Activated naive CD8-positive, alpha-beta T cell treated with anti-CD3 and anti-CD28 coated beads, Interleukin-2, amount 10 ng/mL, durations not matched to agents 7 days and 5 days (primary cell): ENCODE data around the gene SPRYD3. TPM values are rescaled to one million over a fixed set of nuclear protein-coding genes. Genes with fewer than 3 reads are reported as not detected.

Source experiments
- ATAC-seq: fragments of 150-1000 bp; cut with Tn5 transposase; one replicate; pipeline ENCODE4 v1.10.0; 2021; ENCODE audit warnings: low read depth, moderate library complexity
- POLR2A ChIA-PET: fragments of 350-600 bp; sonication (Branson Sonifier 250); formaldehyde crosslinking; loops from one replicate; lab custom pipeline; 2021; ENCODE audit warnings: antibody characterized with exemption; lab: Charles Lee
- DNase-seq: peaks from one replicate; pipeline ENCODE4 v3.0.0; 2021
- H3K27ac Mint-ChIP-seq: one replicate; pipeline ENCODE4 v1.8.0; 2022; ENCODE audit warnings: mild to moderate bottlenecking, mixed read lengths
- H3K27me3 Mint-ChIP-seq: one replicate; pipeline ENCODE4 v1.8.0; 2022; ENCODE audit warnings: mild to moderate bottlenecking, moderate library complexity, mixed read lengths
- H3K36me3 Mint-ChIP-seq: one replicate; pipeline ENCODE4 v1.8.0; 2021; ENCODE audit warnings: mild to moderate bottlenecking, mixed read lengths
- H3K4me1 Mint-ChIP-seq: one replicate; pipeline ENCODE4 v1.8.0; 2021; ENCODE audit warnings: mixed read lengths
- H3K4me3 Mint-ChIP-seq: one replicate; pipeline ENCODE4 v1.8.0; 2022; ENCODE audit warnings: mild to moderate bottlenecking, moderate library complexity, mixed read lengths
- H3K9me3 Mint-ChIP-seq: one replicate; pipeline ENCODE4 v1.8.0; 2021; ENCODE audit warnings: mixed read lengths
- total RNA-seq, 2 experiments: library from RNA; stranded (reverse); gene quantifications; one replicate each; pipeline ENCODE4 v1.2.3, GENCODE V29; 2021

SPRYD3 gene
- total RNA-seq, 2 experiments from 2014 or later: 34.4 to 37.8 TPM

DNA sequence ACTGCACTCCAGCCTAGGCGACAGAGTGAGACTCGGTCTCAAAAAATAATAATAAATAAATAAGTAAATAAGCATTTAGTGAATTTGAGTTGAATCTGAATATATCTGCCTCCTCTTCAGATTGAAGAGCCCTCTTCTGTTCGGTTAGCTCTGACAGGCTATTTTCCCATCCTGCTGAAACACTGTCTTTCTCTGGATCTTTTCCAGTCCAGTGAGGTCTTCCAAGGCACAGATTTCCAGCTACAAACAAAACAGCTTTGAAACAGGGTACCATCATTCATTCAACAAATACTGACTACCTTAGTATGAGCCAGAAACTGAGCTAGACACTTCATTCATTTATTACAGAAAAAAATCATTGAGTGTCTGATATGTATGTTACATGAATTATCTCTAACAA lies 7.2 kb upstream of the SPRYD3 start:
- POLR2A ChIA-PET: no interaction called here
- ATAC-seq: no peak
- no peak overlapping the region for H3K27ac Mint-ChIP-seq
- DNase-seq: no peak
- no peaks in the 10 kb centered on the region for H3K9me3 Mint-ChIP-seq
- H3K4me3 Mint-ChIP-seq: no peak overlapping the region
- no peaks in the 10 kb centered on the region for H3K4me1 Mint-ChIP-seq
- no peaks in the 10 kb centered on the region for H3K36me3 Mint-ChIP-seq
- peaks cover 22% of the 10 kb centered on the region for H3K27me3 Mint-ChIP-seq

- Mint-ChIP-seq H3K36me3 (peaks cover 2% of the 10 kb centered on the region), H3K9me3 (no peaks in the 10 kb centered on the region), H3K27ac (no peak overlapping the region), H3K4me1 (peaks cover 13% of the 10 kb centered on the region), H3K4me3 (no peak overlapping the region), H3K27me3 (peaks cover 11% of the 10 kb centered on the region)
- ATAC-seq: no peak
- POLR2A ChIA-PET: no interaction called here
- DNase-seq: no peak
Observed at GRCh38 chr12:53082637-53083175, 3.5 kb upstream of the SPRYD3 start.

DNA sequence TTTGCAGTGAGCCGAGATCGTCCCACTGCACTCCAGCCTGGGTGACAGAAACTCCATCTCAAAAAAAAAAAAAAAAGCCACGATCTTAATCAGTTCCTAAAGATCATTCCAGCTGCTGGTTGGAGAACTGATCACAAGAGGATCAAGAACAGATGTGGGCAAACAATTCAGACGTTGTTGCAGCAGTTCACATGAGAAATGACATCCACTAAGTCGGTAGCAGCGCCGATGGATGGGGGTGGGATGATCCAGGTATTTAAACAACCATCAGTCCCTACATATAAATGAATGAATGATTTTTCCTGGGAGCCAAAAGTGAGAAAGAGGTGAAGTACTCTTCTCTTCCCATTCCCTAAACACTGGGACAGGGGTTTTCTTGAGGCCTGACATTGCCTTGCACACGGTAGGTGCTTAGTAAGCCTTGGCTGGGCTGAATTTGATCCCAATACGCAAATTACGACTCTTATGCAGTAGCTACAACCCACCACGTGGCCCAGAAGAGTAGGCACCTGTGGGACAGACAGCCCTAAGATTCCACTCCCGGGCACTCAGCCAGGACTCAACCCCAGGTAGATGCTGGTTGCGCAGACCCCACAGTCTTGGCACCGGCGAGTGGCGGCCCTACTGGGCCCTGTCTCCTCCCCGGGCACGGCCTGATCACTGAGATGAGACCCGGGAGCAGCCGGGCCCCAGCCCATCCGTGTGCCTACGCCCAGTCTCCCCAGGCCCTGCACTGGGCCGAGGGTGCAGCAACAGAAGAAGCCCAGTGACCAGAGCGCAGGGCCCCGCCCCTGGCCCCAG lies 565 bp downstream of the SPRYD3 start:
- Mint-ChIP-seq H3K4me1 (peaks cover 18% of the 10 kb centered on the region), H3K4me3 (peak overlapping the region; percentile 93), H3K36me3 (peaks cover 6% of the 10 kb centered on the region), H3K27ac (peak overlapping the region; percentile 93), H3K27me3 (no peaks in the 10 kb centered on the region), H3K9me3 (no peaks in the 10 kb centered on the region)
- DNase-seq (no peak), ATAC-seq (peak; percentile 27)
- POLR2A ChIA-PET: interaction anchor here (0.7 to 2.6 kb wide), 15 partner anchors 9 to 301 kb away, joined by 3 to 32 read pairs (median 5); partner anchors contain the start of genes CSAD, EIF4B, IGFBP6 and SOAT2

DNA sequence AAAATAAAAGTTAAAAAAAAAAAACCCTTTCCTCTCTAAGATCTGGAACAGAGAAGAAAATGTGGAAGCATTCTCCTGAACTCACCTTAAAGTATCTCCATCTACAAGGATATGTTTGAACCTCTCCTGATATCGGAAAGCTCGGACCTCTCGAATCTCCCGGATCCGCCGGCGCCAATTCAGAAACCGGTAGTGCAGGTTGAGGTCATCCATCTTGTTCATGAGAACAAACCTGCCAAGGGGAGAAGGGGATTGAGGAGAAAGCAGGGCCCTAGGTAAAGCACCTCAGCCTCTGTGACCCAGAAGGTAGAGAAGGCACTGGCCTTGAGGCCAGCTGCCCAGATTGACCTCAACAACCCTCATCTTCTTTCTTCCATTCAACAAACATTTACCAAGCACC lies 2.2 kb downstream of the SPRYD3 start:
- no peaks in the 10 kb centered on the region for H3K27me3 Mint-ChIP-seq
- no peak overlapping the region for H3K27ac Mint-ChIP-seq
- no peak overlapping the region for H3K4me3 Mint-ChIP-seq
- POLR2A ChIA-PET: interaction anchor here (1.0 kb wide), 1 partner anchor 11 kb away, joined by 3 read pairs; no protein-coding TSS in a partner anchor
- H3K9me3 Mint-ChIP-seq: no peaks in the 10 kb centered on the region
- H3K36me3 Mint-ChIP-seq: peaks cover 10% of the 10 kb centered on the region
- H3K4me1 Mint-ChIP-seq: peaks cover 18% of the 10 kb centered on the region
- DNase-seq: no peak
- no peak for ATAC-seq

DNA sequence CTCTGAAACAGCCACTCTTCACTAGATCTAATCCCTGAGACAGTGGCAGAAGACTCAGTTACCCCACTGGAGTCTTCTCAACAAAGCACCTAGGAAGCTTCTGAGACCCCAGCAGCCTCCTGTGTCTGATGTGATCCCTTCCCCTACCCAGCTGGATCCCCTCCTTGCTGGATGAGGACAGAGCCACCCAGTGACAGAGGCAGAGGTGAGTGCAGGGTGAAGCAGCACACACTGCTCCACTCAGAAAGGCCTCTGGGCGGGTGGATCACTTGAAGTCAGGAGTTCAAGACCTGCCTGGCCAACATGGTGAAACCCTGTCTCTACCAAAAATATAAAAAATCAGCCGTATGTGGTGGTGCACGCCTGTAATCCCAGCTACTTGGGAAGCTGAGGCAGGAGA lies 2.7 kb downstream of the SPRYD3 start:
- no peaks in the 10 kb centered on the region for H3K9me3 Mint-ChIP-seq
- no peak overlapping the region for H3K27ac Mint-ChIP-seq
- ATAC-seq (no peak), DNase-seq (no peak)
- H3K27me3 Mint-ChIP-seq: no peaks in the 10 kb centered on the region
- no peak overlapping the region for H3K4me3 Mint-ChIP-seq
- POLR2A ChIA-PET: interaction anchor here (1.0 to 1.2 kb wide), 2 partner anchors 10 to 23 kb away, joined by 3 to 5 read pairs; no protein-coding TSS in a partner anchor
- peaks cover 19% of the 10 kb centered on the region for H3K4me1 Mint-ChIP-seq
- H3K36me3 Mint-ChIP-seq: peaks cover 12% of the 10 kb centered on the region

DNA sequence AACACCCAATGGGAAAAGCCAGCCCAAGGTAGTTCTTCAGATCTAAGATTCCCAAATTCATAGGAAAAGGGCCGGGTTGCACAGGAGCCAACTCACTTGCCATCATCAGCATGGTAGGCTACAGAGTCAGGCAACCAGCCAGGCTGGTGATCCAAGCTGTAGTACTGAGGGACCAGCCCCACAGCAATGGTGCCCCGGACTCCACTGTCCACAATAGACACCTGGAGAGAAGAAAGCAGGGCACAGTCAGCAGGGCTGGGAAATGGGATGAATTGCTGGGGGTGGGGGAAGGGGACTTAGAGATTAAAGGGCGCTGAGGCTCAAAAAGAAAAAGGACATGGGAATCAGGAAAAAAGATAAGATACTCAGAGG lies 4.2 kb downstream of the SPRYD3 start:
- Mint-ChIP-seq H3K36me3 (peaks cover 10% of the 10 kb centered on the region), H3K27ac (no peak overlapping the region), H3K9me3 (no peaks in the 10 kb centered on the region), H3K4me1 (peaks cover 15% of the 10 kb centered on the region), H3K27me3 (no peaks in the 10 kb centered on the region), H3K4me3 (no peak overlapping the region)
- ATAC-seq (no peak), DNase-seq (no peak)
- POLR2A ChIA-PET: interaction anchor here (0.8 kb wide), 1 partner anchor 9 kb away, joined by 3 read pairs; no protein-coding TSS in a partner anchor

DNA sequence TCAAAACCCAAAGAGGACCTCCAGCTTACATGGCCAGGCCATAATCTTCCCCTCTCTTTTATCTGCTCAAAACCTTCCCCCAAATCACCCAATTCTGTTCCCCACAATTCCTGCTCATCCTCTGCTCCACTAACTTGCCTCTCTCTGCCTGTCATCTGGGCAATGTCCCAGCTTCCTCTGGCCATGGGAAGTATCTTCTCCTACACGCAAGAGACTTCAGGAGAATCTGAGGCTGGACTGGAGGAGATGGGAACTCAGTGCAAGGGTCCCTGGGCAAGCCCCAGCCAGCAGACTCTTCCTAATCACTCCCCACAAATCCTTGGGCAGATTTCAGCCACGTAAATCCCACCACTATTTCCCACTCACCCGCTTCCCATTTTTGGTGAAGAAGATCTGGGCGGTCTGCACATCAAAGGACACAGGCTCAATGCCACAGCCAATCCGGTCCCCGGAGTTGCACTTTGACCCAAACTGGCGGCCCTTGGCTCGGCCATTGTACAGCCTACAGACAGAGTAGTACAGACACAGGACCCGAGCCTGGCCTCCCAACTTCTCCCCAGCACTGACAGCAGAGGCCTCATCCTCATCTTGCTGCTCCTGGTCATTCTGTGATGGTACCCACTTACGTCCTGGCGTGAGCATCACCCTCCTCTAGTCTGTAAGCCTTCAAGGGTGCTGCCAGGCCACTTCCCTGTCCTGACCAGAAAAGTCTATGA lies 4.7 kb downstream of the SPRYD3 start:
- no peak overlapping the region for H3K4me3 Mint-ChIP-seq
- DNase-seq (no peak), ATAC-seq (no peak)
- H3K27me3 Mint-ChIP-seq: no peaks in the 10 kb centered on the region
- no peaks in the 10 kb centered on the region for H3K9me3 Mint-ChIP-seq
- H3K36me3 Mint-ChIP-seq: peaks cover 10% of the 10 kb centered on the region
- H3K4me1 Mint-ChIP-seq: peaks cover 12% of the 10 kb centered on the region
- H3K27ac Mint-ChIP-seq: peak overlapping the region; percentile 23
- POLR2A ChIA-PET: no interaction called here

DNA sequence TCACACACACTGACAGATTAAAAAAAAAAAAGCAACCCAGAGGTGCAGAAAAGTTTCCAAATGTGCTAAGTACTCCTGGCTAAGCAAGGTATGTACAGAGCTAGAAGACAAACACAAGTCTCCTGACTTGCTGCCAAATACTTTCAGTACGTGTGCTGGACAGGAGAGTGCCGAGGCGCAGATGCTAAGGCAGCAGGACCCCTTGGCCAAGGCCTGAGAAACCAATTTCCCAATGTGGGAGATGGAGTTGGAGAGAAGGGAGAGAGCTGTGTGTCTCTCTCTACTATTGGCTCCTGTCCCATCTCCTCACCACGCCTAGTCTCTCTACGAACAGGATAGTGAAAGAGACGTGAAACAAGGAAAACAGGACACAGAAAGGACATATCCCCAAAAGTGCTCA lies 5.3 kb downstream of the SPRYD3 start:
- POLR2A ChIA-PET: no interaction called here
- Mint-ChIP-seq H3K27me3 (no peaks in the 10 kb centered on the region), H3K27ac (no peak overlapping the region), H3K9me3 (no peaks in the 10 kb centered on the region), H3K4me3 (no peak overlapping the region), H3K4me1 (peaks cover 12% of the 10 kb centered on the region), H3K36me3 (peaks cover 10% of the 10 kb centered on the region)
- no peak for DNase-seq
- ATAC-seq: no peak

GRCh38 chr12:53071591-53072551 lies 7.3 kb downstream of the SPRYD3 start:
- H3K36me3 Mint-ChIP-seq: peaks cover 8% of the 10 kb centered on the region
- no peak overlapping the region for H3K4me3 Mint-ChIP-seq
- H3K27me3 Mint-ChIP-seq: no peaks in the 10 kb centered on the region
- POLR2A ChIA-PET: interaction anchor here (0.9 kb wide), 1 partner anchor 27 kb away, joined by 3 read pairs; no protein-coding TSS in a partner anchor
- ATAC-seq (no peak), DNase-seq (no peak)
- H3K4me1 Mint-ChIP-seq: peaks cover 4% of the 10 kb centered on the region
- no peaks in the 10 kb centered on the region for H3K9me3 Mint-ChIP-seq
- H3K27ac Mint-ChIP-seq: no peak overlapping the region

DNA sequence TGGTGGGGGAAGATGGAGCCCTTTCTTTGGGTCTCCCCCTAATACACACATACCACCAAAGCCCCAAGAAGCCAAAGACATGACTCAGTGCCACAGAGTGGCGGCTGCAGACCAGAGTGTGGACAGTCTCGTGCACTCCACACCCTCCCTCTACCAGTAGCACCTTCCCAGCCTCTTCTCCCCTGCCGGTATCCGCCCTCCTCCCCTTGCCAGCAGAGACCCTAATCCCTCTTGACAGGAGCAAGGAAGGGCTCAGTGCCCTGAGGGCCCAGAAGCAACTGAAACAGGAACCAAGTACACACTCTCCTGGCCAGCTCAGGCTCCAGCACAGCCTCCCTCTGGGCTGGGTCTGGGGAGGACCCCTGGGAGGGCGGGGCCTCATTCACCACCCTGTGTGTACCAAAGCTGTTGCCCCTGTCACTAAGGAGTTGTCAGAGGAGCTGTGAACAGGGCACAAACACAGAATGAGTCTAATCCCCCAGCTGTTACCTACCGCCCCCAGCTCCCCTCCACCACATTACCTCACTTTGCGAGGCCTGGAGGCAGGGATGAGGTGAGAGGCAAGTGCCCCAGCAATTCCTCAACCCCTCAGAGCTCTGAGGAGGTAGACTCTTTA lies 8.2 kb downstream of the SPRYD3 start:
- ATAC-seq (no peak), DNase-seq (no peak)
- POLR2A ChIA-PET: interaction anchor here (0.9 to 1.3 kb wide), 2 partner anchors 28 to 33 kb away, joined by 3 to 5 read pairs; partner anchors contain the start of gene SOAT2
- Mint-ChIP-seq H3K4me1 (peaks cover 8% of the 10 kb centered on the region), H3K4me3 (no peak overlapping the region), H3K27me3 (no peaks in the 10 kb centered on the region), H3K36me3 (peaks cover 13% of the 10 kb centered on the region), H3K9me3 (no peaks in the 10 kb centered on the region), H3K27ac (no peak overlapping the region)

GRCh38 chr12:53069621-53070410 lies 9.4 kb downstream of the SPRYD3 start:
- no peak overlapping the region for H3K27ac Mint-ChIP-seq
- no peak for DNase-seq
- peaks cover 10% of the 10 kb centered on the region for H3K4me1 Mint-ChIP-seq
- H3K27me3 Mint-ChIP-seq: no peaks in the 10 kb centered on the region
- H3K36me3 Mint-ChIP-seq: peaks cover 15% of the 10 kb centered on the region
- ATAC-seq: no peak
- POLR2A ChIA-PET: interaction anchor here (1.3 to 1.9 kb wide), 2 partner anchors 9 to 34 kb away, joined by 5 to 10 read pairs; partner anchors contain the start of genes SOAT2 and SPRYD3
- H3K4me3 Mint-ChIP-seq: no peak overlapping the region
- H3K9me3 Mint-ChIP-seq: no peaks in the 10 kb centered on the region
